Posterior cingulate gyrus (tissue), 11 donors: ENCODE results near the gene PM20D2.
A peak's percentile ranks its signal among the peaks of the same experiment; 100 is the strongest.

Source experiments
- DNase-seq, 10 donors: peaks; one replicate each; pipeline versions ENCODE4 v3.0.0 to v3.0.0-alpha.2; 2020 to 2021; ENCODE audit warnings: mixed read lengths in 3 of 10
- intact Hi-C: fragments of 100-400 bp; cut with DNase I; formaldehyde crosslinking; loops from one replicate; pipeline ENCODE4 v1.15.1; 2023

Gene PM20D2

GRCh38 chr6:89198235-89198634, 52.4 kb downstream of the PM20D2 start:
- no peak for DNase-seq
- intact Hi-C loops: no loop called here

GRCh38 chr6:89199579-89199978, 53.7 kb downstream of the PM20D2 start:
- no peak for DNase-seq
- intact Hi-C loops: no loop called here

- intact Hi-C loops: no loop called here
- DNase-seq: no peak
Measured at GRCh38 chr6:89200706-89201215, 54.9 kb downstream of the PM20D2 start.

GRCh38 chr6:89204096-89204495, 58.2 kb downstream of the PM20D2 start:
- intact Hi-C loops: no loop called here
- DNase-seq: no peak

- intact Hi-C loops: no loop called here
- no peak for DNase-seq
Measured at GRCh38 chr6:89205819-89206218, 60.0 kb downstream of the PM20D2 start.

DNA sequence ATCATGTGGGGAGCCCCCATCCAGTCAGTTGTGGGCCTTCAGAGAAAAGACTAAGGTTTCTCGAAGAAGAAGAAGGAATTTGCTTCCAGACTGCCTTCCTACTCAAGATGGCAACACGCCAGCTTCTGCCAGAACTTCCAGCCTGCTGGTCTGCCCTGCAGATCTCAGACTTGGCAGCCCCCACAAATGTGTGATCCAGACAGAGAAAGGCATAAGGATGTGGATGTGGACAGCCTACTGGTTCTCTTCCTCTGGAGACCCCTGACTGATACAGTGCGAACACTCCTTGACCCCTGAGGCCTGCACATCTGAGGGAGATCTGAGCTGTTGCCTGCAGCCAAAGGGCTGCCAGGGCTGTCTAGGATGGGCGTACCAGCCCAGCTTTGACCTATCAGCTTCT, 62.7 kb downstream of the PM20D2 start:
- peak in 1 of 10 donors; percentile 17 for DNase-seq
- intact Hi-C loops: no loop called here

DNA sequence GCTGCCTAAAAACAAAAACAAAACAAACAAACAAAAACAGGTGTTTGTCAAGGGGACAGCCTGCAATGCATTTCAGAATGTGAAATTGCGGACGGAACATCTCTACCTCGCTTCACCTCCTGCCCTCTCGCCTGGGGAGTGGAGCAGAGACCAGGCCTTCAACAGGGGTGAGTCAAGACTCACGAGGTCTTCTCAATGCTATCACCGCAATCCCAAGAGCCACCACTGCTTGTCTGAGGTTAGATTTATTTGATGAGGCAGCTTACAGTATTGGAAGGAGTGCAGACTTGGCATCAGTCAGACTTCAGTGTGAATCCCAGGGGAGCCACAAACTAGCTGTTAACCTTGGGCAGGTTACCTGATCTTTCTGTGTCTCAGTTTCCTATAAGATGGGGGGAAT, 63.6 kb downstream of the PM20D2 start:
- intact Hi-C loops: no loop called here
- no peak for DNase-seq

DNA sequence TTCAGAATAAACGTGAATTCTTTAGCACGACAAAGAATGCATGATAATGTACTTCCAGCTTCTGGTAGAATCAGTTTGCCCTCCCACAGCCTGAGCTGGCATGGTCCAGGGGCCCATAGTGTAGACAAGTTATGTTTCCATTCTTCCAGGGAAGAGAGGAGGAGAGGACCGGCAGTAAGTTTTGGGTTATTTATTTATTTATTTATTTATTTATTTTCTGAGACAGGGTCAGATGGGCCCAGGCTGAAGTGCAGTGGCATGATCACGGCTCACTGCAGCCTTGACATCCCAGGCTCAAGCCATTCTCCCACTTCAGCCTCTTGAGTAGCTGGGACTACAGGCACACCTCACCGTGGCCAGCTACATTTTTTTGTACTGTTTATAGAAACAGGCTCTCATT, 66.6 kb downstream of the PM20D2 start:
- intact Hi-C loops: no loop called here
- no peak for DNase-seq

GRCh38 chr6:89214197-89214596, 68.3 kb downstream of the PM20D2 start:
- DNase-seq: no peak
- intact Hi-C loops: no loop called here
